ENCODE results near the gene LUC7L.

Gene LUC7L

GRCh38 chr16:200388-200787 is 28.9 kb downstream of the LUC7L start:
- Histone ChIP-seq H3K27ac (ENCODE audit: low read length) (no peak overlapping the region), H4K20me1 (ENCODE audit: insufficient read depth, low read length) (peaks cover 15% of the 10 kb centered on the region; the same call in 1 of the 2 replicates), H3K4me3 (ENCODE audit: low read depth in 1 of 2, low read length in 2 of 2) (no peak overlapping the region), H3K79me2 (ENCODE audit: insufficient read depth, low read length) (peaks cover 31% of the 10 kb centered on the region; the same call in 1 of the 2 replicates), H3K9ac (ENCODE audit: low read depth, low read length) (no peak overlapping the region), H3K36me3 (ENCODE audit: insufficient read depth, low read length) (peaks cover 94% of the 10 kb centered on the region), H2AFZ (ENCODE audit: low read depth, low read length) (no peak overlapping the region), H3K4me2 (ENCODE audit: insufficient read depth, low read length) (no peak overlapping the region), H3K9me3 (ENCODE audit: insufficient read depth, low read length, severe bottlenecking) (no peaks in the 10 kb centered on the region), H3K27me3 (ENCODE audit: insufficient read depth, low read length, poor library complexity) (no peaks in the 10 kb centered on the region), H3K4me1 (ENCODE audit: insufficient read depth, low read length) (no peaks in the 10 kb centered on the region)
- ATAC-seq (ENCODE audit: insufficient read depth, low read depth) (no peak), DNase-seq (no peak)
- TF ChIP-seq, protein P1, sequence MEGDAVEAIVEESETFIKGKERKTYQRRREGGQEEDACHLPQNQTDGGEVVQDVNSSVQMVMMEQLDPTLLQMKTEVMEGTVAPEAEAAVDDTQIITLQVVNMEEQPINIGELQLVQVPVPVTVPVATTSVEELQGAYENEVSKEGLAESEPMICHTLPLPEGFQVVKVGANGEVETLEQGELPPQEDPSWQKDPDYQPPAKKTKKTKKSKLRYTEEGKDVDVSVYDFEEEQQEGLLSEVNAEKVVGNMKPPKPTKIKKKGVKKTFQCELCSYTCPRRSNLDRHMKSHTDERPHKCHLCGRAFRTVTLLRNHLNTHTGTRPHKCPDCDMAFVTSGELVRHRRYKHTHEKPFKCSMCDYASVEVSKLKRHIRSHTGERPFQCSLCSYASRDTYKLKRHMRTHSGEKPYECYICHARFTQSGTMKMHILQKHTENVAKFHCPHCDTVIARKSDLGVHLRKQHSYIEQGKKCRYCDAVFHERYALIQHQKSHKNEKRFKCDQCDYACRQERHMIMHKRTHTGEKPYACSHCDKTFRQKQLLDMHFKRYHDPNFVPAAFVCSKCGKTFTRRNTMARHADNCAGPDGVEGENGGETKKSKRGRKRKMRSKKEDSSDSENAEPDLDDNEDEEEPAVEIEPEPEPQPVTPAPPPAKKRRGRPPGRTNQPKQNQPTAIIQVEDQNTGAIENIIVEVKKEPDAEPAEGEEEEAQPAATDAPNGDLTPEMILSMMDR (IDR thresholded peaks at IDR 0.05; ENCODE audit: borderline replicate concordance, extremely low read depth, low read length, poor library complexity, severe bottlenecking): no peak
- no peak for TF ChIP-seq EZH2 (IDR thresholded peaks at IDR 0.05; ENCODE audit: borderline replicate concordance, low read depth, low read length, severe bottlenecking)

DNA sequence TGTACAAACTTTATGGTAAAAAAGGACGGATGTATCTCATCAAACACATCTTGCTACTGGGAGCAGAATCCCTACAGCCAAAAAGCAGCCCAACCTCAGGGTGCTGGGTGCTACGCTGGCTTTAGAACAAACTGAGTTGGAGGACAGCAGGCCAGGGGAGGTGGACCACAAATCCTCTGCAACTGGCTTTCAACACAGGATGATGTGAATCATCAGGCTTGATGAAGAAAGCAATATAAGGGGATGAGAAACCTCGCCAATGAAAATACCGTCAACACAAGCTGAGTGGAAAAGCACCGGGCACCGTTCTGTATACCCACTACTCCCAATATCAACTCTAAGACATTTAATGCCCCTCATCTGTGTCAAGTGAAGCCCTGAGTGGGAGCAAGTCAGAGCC is 34.7 kb downstream of the LUC7L start:
- no peak overlapping the region for H3K4me2 ChIP-seq (ENCODE audit: insufficient read depth, low read length)
- H3K9me3 ChIP-seq (ENCODE audit: insufficient read depth, low read length, severe bottlenecking): no peaks in the 10 kb centered on the region
- no peak overlapping the region for H3K4me3 ChIP-seq (ENCODE audit: low read depth in 1 of 2, low read length in 2 of 2)
- H3K9ac ChIP-seq (ENCODE audit: low read depth, low read length): no peak overlapping the region
- no peak overlapping the region for H2AFZ ChIP-seq (ENCODE audit: low read depth, low read length)
- no peaks in the 10 kb centered on the region for H3K4me1 ChIP-seq (ENCODE audit: insufficient read depth, low read length)
- TF ChIP-seq EZH2 (IDR thresholded peaks at IDR 0.05; ENCODE audit: borderline replicate concordance, low read depth, low read length, severe bottlenecking): no peak
- TF ChIP-seq, protein P1 (IDR thresholded peaks at IDR 0.05; ENCODE audit: borderline replicate concordance, extremely low read depth, low read length, poor library complexity, severe bottlenecking): no peak
- DNase-seq: no peak
- peaks cover 37% of the 10 kb centered on the region for H4K20me1 ChIP-seq (ENCODE audit: insufficient read depth, low read length)
- ATAC-seq (ENCODE audit: insufficient read depth, low read depth): no peak
- H3K27me3 ChIP-seq (ENCODE audit: insufficient read depth, low read length, poor library complexity): no peaks in the 10 kb centered on the region
- peaks cover 100% of the 10 kb centered on the region for H3K36me3 ChIP-seq (ENCODE audit: insufficient read depth, low read length)
- H3K27ac ChIP-seq (ENCODE audit: low read length): no peak overlapping the region
- H3K79me2 ChIP-seq (ENCODE audit: insufficient read depth, low read length): peaks cover 17% of the 10 kb centered on the region; the same call in 1 of the 2 replicates

DNA sequence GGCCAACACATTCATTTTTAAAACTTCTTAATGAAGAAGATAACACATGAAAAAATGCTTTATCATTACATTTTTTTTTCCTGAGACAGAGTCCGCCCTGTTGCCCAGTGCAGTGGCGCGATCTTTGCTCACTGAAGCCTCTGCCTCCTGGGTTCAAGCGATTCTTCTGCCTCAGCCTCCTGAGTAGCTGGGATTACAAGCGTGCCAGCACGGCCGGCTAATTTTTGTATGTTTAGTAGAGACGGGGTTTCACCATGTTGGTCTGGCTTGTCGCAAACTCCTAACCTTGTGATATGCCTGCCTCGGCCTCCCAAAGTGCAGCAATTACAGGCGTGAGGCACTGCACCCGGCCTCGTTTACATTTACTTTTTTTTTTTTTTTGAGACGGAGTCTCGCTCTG is 35.8 kb downstream of the LUC7L start:
- TF ChIP-seq, protein P1 (IDR thresholded peaks at IDR 0.05; ENCODE audit: borderline replicate concordance, extremely low read depth, low read length, poor library complexity, severe bottlenecking): no peak
- no peak for TF ChIP-seq EZH2 (IDR thresholded peaks at IDR 0.05; ENCODE audit: borderline replicate concordance, low read depth, low read length, severe bottlenecking)
- Histone ChIP-seq H2AFZ (ENCODE audit: low read depth, low read length) (no peak overlapping the region), H3K9me3 (ENCODE audit: insufficient read depth, low read length, severe bottlenecking) (no peaks in the 10 kb centered on the region), H3K27me3 (ENCODE audit: insufficient read depth, low read length, poor library complexity) (no peaks in the 10 kb centered on the region), H3K4me2 (ENCODE audit: insufficient read depth, low read length) (no peak overlapping the region), H3K36me3 (ENCODE audit: insufficient read depth, low read length) (peaks cover 100% of the 10 kb centered on the region), H3K4me1 (ENCODE audit: insufficient read depth, low read length) (no peaks in the 10 kb centered on the region), H3K9ac (ENCODE audit: low read depth, low read length) (no peak overlapping the region), H3K4me3 (ENCODE audit: low read depth in 1 of 2, low read length in 2 of 2) (no peak overlapping the region), H3K27ac (ENCODE audit: low read length) (no peak overlapping the region), H4K20me1 (ENCODE audit: insufficient read depth, low read length) (peaks cover 42% of the 10 kb centered on the region), H3K79me2 (ENCODE audit: insufficient read depth, low read length) (peaks cover 15% of the 10 kb centered on the region; the same call in 1 of the 2 replicates)
- no peak for DNase-seq
- ATAC-seq (ENCODE audit: insufficient read depth, low read depth): no peak

DNA sequence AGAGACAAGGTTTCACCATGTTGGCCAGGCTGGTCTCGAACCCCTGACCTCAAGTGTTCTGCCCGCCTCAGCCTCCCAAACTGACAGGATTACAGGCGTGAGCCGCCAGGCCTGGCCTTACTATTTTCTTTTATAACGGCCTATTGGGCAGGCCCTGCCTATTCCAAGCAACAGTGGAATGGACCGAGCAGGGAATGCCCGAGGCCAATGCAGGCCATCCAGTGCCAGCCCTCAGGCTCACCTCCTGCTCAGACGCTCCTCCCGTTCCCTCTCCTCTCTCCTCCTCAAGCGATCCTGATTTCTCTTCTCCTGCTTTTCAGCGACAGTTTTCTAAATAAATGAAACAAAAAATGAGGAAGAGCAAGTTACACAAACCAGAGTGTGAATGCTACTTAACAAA is 36.6 kb downstream of the LUC7L start:
- H4K20me1 ChIP-seq (ENCODE audit: insufficient read depth, low read length): peaks cover 43% of the 10 kb centered on the region
- H3K27me3 ChIP-seq (ENCODE audit: insufficient read depth, low read length, poor library complexity): no peaks in the 10 kb centered on the region
- H3K36me3 ChIP-seq (ENCODE audit: insufficient read depth, low read length): peaks cover 100% of the 10 kb centered on the region
- H2AFZ ChIP-seq (ENCODE audit: low read depth, low read length): no peak overlapping the region
- no peak overlapping the region for H3K4me3 ChIP-seq (ENCODE audit: low read depth in 1 of 2, low read length in 2 of 2)
- H3K9ac ChIP-seq (ENCODE audit: low read depth, low read length): no peak overlapping the region
- H3K9me3 ChIP-seq (ENCODE audit: insufficient read depth, low read length, severe bottlenecking): no peaks in the 10 kb centered on the region
- no peak for ATAC-seq (ENCODE audit: insufficient read depth, low read depth)
- H3K4me1 ChIP-seq (ENCODE audit: insufficient read depth, low read length): no peaks in the 10 kb centered on the region
- DNase-seq: no peak
- TF ChIP-seq EZH2 (IDR thresholded peaks at IDR 0.05; ENCODE audit: borderline replicate concordance, low read depth, low read length, severe bottlenecking): no peak
- TF ChIP-seq, protein P1 (IDR thresholded peaks at IDR 0.05; ENCODE audit: borderline replicate concordance, extremely low read depth, low read length, poor library complexity, severe bottlenecking): no peak
- no peak overlapping the region for H3K27ac ChIP-seq (ENCODE audit: low read length)
- H3K79me2 ChIP-seq (ENCODE audit: insufficient read depth, low read length): peaks cover 13% of the 10 kb centered on the region; the same call in 1 of the 2 replicates
- no peak overlapping the region for H3K4me2 ChIP-seq (ENCODE audit: insufficient read depth, low read length)

Data from DND-41 (cell line).